ENCODE data around the gene JAK3. TPM values are rescaled to one million over a fixed set of nuclear protein-coding genes. Genes with fewer than 3 reads are reported as not detected.

Gene JAK3
- total and polyA plus RNA-seq, 2 of the 13 experiments (the other 11 are each of a cell fraction or from before 2014, with no cell fraction given) = 3.4 to 18.6 TPM

- TF ChIP-seq ZNF512B (CRISPR knock-in tag; IDR thresholded peaks at IDR 0.05; ENCODE audit: borderline replicate concordance) (no peak), ZSCAN29 (CRISPR knock-in tag; conservative IDR thresholded peaks at IDR 0.05) (no peak), ZNF839 (CRISPR knock-in tag; IDR thresholded peaks at IDR 0.05; ENCODE audit: borderline replicate concordance) (peak; percentile 22; the same call in 1 of the 2 replicates), PHF5A (CRISPR knock-in tag; IDR thresholded peaks at IDR 0.05; ENCODE audit: low read depth, unreplicated experiment) (no peak), ZNF224 (CRISPR knock-in tag; IDR thresholded peaks at IDR 0.05) (no peak), RELA (CRISPR knock-in tag; IDR thresholded peaks at IDR 0.05) (0 out of 2 replicates have a peak, but pooled peaks have one; percentile 50), SMC3 (IDR thresholded peaks at IDR 0.05; ENCODE audit: low read length) (peak; percentile 34; the same call in 1 of the 2 replicates), ZNF609 (CRISPR knock-in tag; IDR thresholded peaks at IDR 0.05; ENCODE audit: borderline replicate concordance) (peak; percentile 14; the same call in 1 of the 2 replicates), ZNF138 (CRISPR knock-in tag; IDR thresholded peaks at IDR 0.05; ENCODE audit: low read depth) (no peak), KLF15 (CRISPR knock-in tag; IDR thresholded peaks at IDR 0.05; ENCODE audit: borderline replicate concordance) (no peak; the same call in 1 of the 2 replicates), KLF11 (CRISPR knock-in tag; IDR thresholded peaks at IDR 0.05) (no peak), CHD4 (IDR thresholded peaks at IDR 0.05; ENCODE audit: borderline replicate concordance, low read length) (no peak), NFATC3 (CRISPR knock-in tag; IDR thresholded peaks at IDR 0.05) (0 out of 2 replicates have a peak, but pooled peaks have one; percentile 13), ZBTB34 (CRISPR knock-in tag; IDR thresholded peaks at IDR 0.05) (no peak), ONECUT2 (CRISPR knock-in tag; IDR thresholded peaks at IDR 0.05) (no peak), POLR2A (IDR thresholded peaks at IDR 0.05; ENCODE audit: insufficient read depth in 1 of 2, low read depth in 2 of 2, low read length in 2 of 2) (peak; percentile 97), ZBTB14 (CRISPR knock-in tag; IDR thresholded peaks at IDR 0.05) (no peak)
- TF ChIP-seq, protein P1, sequence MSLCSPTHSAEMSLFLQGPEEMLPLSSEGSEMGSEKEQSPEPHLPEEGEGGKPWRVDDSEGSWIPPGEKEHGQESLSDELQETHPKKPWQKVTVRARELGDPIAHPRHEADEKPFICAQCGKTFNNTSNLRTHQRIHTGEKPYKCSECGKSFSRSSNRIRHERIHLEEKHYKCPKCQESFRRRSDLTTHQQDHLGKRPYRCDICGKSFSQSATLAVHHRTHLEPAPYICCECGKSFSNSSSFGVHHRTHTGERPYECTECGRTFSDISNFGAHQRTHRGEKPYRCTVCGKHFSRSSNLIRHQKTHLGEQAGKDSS (CRISPR knock-in tag; IDR thresholded peaks at IDR 0.05; ENCODE audit: borderline replicate concordance, low read depth) = peak; percentile 21; the same call in 1 of the 2 replicates
Measured at GRCh38 chr19:17859533-17860330, 11.9 kb upstream of the JAK3 start, which contains the start of gene RPL18A (continued).
